GM18868 (cell line): ENCODE data around the gene RNF212B.
"Not testable (repeated sequence)": the region's sequence is repeated elsewhere in the genome, so short reads cannot be mapped to it uniquely, and the experiment has no call there.

Experiments used
- ATAC-seq: cut with Tn5 transposase; IDR thresholded peaks from one replicate; pipeline ENCODE4 v1.9.1; 2021; ENCODE audit warnings: mild to moderate bottlenecking, moderate library complexity; ENCODE audit not compliant: unreplicated experiment

RNF212B gene

DNA sequence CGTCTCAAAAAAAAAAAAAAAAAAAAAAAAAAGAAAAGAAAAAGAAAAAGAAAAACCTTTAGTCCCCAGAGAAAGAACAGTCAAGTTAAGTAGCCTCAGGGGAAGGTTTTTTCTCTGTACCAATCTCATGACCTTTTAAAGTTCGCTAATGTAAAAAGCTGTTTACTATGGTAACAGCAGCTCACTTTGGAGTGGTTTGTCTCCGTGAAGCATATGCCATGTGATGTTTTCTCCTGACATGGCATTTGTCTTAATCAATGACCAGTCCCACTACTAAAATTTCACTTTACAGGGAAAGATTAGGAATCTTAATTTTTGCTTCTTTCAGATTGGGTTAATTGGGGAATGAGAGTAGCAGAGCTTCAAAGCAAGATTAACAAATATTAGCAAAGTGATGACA is 4.3 kb downstream of the RNF212B start:
- ATAC-seq: no peak

DNA sequence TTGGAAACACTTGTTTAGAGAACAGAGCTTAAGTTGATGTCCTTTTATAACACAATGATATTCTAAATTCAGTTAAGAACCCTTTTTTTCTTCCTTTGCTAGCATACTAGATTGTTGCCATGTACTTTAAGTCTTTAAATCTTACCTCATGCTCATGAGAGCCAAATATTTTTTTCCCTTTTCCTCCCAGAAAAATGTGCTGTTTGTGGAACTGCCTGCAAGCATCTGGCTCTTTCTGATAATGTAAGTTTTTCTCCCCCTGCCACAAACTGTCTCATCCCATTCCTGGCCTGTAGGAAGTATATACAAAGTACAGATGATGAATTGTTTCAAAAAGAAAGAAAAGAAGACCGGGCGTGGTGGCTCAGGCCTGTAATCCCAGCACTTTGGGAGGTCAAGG is 5.3 kb downstream of the RNF212B start:
- ATAC-seq: no peak

DNA sequence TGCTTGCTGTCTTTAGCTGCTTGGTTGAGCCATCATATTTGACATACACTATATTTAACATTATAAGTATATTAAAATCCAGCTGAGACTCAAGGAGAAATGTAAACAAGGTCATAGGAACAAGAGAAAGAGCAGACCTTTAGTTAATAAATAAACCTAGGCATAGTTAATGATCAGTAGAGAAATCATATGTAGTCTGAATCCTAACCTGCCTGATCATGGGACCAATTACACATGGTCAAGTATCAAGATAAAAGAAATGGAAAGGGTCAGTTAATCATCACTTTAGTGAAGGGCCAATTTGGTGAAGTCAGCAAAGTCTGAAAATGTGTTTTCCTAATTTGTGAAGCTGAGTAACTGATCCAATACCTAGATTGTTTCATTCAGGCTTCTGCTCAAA is 7.5 kb downstream of the RNF212B start:
- no peak for ATAC-seq

DNA sequence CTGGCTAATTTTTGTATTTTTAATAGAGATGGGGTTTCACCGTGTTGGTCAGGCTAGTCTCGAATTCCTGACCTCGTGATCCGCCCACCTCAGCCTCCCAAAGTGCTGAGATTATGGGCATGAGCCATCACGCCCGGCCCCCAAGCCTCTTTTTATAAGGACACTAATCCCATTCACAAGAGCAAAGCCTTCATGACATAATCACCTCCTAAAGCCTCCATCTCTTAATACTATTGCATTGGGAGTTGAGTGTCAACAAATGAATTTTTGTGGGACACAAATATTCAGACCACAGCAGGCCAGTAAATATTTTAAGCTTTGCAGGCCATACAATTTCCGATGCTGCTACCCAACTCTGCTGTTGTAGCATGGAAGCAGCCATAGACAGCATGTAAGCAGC is 10.9 kb downstream of the RNF212B start:
- ATAC-seq: no peak

DNA sequence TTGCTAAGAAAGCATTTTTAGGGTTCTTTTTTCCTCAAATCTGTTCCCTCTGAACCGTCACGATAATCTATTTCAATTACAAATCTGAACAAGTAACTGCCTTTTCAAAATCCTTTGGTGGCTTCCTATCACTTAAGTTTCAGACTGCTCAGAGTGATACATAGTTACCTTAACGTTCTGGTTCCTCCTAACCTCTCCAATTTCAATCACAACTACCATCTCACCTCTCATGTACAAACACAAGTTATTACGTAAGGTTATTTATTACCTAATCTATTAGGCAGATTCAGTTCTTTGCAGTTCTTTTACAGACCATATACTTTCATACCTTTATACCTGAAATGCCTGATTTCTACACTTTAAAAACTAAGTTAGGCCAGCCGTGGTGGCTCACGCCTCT is 12.1 kb downstream of the RNF212B start:
- no peak for ATAC-seq

DNA sequence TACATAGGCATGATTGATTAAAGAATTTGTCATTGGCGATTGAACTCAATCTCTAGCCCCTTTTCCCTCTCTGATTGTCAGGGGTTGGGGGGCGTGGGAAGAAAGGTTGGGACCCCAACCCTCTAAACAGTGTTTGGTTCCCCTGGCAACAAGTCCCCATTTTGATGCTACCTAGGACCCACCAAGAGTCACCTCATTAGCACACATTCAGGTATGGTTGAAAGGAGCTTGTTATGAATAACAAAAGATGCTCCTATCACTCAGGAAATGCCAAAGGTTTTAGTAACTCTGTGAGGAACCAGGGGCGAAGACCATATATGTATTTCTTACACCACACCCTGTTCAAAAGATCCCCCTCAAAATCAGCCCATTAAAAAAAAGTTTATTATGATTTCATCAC is 14.3 kb downstream of the RNF212B start:
- no peak for ATAC-seq

DNA sequence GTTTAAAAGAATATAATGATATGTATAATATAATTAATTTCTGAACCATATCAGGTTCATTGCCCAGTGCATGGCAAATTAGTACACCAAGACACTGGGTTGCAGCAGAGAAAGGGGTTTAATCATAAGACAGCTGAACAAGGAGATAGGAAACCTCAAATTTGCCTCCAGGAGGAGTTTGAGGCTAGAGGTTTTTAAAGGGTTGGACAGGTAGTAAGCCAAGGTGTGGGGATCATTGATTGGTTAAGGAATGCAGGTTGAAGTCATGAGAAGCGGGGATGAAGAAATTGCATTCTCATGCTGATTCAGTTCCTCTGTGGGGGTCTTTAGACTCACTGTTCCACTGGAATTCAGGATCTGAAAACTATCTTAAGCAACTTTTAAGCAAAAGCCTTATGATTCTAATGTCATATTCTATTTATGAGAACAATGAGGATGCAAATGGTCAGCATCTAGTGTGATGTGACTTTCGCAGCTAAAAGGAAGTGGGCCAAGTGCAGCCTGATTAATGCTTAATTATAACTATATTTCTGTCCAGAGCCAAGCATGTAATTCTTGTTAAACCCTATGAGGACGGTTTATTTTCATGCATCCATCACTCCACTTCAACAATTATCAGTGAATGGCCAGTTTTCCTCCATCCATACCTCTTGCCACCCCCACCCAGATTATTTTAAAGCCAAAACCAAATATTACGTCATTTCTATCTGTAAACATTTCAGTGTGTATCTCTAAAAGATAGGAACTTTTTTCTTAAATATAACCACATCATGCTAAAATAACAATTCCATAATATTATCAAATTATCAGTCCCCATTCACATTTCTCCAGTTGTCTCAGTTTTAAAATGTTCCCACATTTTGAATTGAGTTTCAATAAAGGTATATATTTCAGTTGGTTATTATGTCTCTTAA is 14.9 kb downstream of the RNF212B start:
- ATAC-seq: no peak

DNA sequence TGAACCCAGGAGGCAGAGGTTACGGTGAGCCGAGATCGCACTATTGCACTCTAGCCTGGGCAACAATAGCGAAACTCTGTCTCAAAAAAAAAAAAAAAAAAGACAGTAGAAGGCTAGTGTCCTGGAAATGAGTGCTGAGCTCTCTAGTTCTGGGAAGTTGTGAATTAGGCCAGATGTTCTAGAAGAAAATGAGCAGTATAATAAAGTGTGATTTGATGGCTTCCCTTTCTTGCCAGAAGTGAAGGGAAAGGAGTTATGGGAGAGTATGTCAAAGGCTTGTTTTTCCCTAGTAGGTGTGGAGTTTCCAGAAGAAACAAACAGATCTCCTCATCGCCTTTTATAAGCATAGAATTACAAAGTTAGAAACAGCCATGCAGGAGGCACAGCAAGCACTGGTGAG is 20.5 kb downstream of the RNF212B start:
- ATAC-seq: no peak

DNA sequence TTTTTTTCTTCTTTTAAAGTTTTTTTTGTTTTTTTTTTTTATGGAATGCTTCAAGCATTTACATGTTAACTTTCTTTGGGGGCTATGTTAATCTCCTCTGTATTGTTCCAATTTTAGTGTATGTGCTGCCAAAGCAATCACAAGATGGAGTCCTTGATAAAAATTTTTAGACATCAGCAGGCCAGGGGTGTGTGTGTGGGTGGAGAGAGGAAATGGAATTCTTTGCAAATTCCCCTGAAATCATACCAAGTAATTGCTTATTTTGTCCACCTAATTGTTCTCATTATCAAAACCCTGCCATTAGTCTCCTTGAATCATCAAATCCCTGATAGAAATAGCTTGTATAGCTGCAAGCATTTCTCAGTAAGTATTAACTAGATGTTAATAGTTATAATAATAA is 21.7 kb downstream of the RNF212B start:
- ATAC-seq: no peak

DNA sequence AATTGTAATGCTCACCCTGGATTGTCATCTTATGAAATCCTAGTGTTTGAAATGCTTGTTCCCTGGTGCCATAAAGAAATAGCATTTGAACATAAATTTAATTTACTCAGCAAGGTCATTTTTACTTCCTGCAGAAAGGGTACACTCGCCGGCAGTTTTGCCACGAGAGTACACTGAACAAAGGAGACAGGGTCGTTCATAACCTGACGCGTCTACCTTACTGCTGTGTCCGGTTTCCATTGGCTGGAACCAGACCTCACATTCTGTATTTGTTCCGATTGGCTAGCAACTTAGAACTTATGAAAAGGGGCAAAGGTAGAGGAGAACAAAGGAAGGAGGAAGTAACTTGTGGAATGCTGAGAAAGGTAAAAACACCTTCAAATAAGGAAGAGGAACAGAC is 23.1 kb downstream of the RNF212B start:
- not testable (repeated sequence) for ATAC-seq

DNA sequence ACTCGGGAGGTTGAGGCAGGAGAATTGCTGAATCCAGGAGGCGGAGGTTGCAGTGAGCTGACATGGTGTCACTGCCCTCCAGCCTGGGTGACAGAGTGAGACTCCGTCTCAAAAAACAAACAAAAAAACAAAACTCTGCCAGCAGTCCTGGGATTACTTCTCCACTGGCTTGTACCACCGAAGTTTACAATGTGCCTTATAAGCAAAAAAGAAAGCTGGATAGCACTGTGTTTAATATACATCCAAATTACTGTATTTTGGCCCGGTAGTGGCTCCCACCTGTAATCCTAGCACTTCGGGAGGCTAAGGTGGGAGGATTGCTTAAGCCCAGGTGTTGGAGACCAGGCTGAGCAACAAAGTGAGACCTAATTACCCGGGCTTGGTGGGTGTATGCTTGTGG is 31.5 kb downstream of the RNF212B start:
- ATAC-seq: no peak

DNA sequence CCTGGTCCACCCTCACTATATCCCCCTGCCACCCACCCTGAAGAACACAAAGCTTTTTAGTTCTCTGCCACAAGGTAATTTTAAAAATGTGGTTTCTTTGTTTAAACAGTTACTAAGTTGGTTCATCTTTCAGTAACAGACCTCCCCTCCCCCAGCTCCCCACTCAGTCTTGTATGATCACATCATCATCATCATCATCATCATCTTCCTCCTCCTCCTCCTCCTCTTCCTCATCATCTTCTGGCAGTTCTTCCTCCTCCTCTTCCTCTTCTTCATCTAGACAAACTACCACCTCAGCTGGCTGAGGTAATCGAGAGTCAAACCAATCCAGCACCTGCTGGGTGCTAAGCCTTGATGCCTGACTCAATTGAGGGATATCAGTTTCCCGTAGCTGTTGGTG is 37.7 kb downstream of the RNF212B start:
- ATAC-seq: no peak

DNA sequence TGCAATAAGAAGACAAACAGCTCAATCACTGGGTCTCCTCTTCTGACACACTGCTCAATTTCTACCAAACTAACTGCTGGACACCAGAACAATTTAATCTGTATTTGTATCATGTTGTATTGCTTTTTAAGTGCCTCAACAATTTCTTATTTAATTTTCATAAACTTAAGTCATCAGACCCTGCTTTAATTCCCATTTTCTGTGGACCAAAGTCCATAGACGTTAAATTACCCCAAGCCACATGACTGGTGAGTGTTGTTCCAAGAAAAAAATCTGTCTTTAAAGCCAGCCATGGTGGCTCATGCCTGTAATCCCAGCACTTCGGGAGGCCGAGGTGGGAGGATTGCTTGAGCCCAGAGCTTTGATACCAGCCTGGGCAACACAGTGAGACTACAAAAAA is 39.5 kb downstream of the RNF212B start:
- no peak for ATAC-seq

DNA sequence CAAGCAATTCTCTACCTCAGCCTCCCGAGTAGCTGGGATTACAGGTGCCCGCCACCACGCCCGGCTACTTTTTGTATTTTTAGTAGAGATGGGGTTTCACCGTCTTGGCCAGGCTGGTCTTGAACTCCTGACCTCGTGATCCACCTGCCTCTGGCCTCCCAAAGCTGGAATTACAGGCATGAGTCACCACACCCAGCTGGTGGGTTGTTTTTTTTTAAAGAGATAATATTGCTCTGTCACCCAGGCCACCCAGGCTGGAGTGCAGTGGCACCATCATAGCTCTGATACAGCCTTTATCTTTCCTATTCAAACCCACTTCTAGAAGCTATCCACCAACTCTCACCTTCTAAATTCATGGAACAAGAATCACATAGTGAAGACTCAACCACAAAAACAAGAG is 40.2 kb downstream of the RNF212B start:
- ATAC-seq: not testable (repeated sequence)

DNA sequence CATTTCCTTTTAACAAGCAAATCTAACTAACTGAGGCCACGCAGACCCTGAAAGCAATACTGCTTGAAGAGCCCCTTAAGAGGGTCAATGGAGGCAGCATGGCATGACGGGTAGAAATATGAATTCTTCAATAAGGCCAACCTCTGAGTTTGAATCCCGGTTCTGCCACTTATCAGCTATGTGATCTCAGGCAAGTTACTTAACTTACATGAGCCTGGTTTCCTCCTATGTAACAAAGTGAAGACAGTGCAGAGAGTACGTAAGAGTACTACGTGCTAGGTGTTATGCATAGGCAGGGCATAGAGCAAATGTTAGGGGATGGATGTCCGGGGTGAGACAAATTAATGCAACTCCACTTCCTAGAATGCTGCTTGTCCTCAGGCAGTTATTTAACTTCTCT is 43.5 kb downstream of the RNF212B start:
- no peak for ATAC-seq

DNA sequence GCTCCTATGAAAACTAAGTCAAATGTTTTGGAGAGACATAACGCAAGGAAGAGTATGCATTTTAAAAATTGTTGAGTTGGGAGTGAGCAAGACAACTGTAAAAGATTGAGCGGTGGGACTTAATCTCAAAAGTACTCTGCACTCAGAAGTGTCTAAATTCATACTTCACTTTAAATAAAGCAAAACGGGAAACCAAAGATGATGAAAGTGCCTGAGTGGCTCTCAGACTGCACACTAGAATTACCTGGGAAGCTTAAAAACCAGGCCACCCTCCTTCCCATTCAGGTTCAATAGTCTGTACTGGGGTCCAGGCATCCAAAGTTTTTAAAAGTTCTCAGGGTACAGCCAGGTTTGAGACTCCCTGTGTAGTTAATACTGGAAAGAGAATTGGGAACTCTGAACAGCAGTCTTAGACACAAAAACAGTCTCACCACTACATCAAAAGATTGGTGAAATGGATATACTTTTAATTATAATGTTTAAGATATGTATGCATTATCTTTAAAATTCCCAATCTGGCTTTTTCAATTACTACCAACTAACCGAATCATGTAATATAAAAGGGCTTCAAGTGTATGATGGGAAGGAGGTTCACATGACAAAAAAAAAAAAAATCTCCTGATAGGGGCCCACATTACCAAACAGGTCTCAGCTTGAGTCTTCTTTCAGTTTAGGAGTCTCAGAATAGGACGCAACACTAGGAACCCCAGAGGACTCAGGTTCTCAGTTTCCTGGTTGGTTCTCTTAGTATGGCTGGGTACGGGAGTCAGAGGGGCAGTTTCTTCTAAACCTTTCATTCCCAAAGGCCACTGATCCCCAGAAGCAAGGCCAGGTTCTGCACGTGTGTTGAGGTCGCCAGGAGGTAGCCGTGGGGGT is 47.2 kb downstream of the RNF212B start:
- ATAC-seq: no peak

DNA sequence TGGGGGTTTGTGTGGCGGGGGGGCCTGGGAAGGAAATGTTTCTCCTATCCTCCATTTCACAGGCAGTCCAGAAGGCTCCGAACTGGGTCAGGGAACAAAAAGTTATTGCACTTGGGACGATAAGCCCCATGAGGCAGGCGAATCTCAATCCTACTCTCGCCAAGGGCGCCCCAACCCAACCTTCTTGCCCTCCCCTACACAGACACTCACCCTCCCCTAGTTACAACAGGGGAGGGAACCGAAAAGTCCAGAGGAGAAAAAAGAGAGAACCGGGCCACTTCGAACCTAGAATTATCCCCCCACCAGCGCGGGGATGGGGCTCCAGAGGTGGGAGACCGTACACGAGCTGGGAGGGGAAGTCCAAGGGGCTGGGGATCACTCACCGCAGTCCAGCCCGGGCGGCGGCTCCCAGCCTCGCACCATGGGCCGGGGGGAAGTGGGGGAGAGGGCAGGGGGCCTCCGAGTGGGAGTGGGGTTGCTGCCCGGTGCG is 47.8 kb downstream of the RNF212B start:
- peak; percentile 31 for ATAC-seq

DNA sequence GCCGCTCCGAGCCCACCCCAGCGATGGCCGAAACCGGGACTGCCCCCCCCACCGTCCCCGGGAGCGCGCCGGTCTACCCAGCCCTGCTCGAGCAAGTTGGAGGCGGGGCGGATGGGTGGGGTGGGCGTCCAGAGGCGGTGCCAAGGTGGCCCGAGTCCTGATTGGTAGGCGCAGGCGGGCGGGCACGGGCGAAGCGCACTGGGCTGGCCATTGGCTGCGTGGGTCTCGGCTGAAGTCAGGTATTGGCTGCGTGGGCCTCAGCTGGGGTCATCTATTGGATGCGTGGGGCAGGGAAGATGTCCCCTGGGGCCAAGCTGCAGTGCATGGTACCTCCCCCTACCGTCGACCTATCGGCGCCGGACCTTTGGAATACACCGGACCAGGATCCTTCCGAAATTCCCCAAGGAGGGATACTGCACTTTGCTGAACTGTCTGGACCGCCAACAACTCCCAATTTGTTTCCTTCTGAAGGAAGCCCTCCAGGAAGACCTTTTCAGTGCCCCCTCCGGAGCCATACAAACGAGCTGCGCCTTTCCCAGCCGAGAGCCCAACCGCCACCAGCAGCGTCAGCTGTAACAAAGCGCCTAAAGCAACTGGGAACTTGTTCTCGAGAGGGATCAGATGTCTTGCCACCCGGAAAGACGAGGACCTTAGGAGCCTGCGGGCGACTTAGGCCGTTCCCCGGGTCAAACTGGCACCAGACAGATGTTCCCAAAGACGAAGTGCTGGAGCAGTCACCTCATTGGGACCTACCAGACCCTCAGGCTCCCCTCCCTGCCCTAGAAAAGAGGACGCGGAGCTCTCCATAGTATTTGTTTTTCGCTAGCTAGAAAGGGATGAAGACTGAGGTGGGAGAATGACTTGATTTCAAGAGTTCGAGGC is 48.5 kb downstream of the RNF212B start, which contains the start of gene HOMEZ:
TSS of gene HOMEZ (minus strand) at position 113 of the 882 bp plus-strand sequence. CDS start 180 bp downstream, outside the sequence.
- ATAC-seq: peak; percentile 98

DNA sequence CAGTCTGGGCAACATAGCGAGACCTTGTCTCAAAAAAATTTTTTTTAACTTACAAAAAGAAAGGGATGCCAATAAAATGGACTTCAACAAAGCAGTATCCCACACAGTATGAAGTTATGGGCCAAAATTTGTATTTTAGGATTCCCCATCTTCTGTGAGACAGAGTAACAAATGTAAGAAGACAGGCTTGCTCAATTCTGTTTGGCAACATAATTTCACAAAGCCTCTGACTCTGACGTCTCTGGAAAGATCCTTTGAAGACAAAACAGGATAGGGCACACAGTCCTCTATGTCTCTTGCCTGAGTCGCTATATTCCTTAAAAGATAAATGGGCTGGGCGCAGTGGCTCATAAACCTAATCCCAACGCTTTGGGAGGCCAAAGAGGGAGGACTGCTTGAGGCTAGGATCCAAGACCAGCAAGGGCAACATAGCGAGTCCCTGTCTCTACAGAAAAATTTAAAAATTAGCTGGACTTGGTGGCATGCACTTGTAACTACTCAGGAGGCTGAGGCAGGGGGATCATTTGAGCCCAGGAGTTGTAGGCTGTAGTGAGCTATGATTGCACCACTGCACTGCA is 49.3 kb downstream of the RNF212B start:
- ATAC-seq: no peak
